SIG-M5 treated with dmso at 0.1 percent for 504 hours (cell line): ENCODE results near the gene ARHGEF33.
A peak's percentile ranks its signal among the peaks of the same experiment; 100 is the strongest.

Experiments used
- DNase-seq: peaks from one replicate; lab custom pipeline; 2025; ENCODE audit not compliant: unreplicated experiment; lab: John Stamatoyannopoulos, UW

Gene ARHGEF33

DNA sequence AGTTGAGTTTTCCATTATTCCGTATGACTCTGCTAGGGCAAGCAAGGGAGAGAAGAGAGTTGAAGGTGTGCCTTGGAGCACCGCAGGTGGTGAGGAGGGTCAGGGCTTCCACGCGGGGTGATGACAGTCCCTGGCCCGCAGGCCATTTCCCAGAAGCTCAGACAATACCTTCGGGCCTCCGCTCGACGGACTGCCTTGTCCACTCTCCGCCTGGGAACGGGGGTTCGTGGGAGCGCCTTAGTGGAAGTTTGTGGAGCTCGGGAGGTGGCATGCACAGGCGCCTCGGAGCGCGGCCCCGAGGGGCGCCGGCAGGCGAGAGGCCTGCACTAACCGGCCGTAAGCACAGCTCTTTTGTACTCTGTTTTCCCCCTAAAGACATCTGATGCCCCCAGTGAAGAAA, 69.8 kb downstream of the ARHGEF33 start:
- no peak for DNase-seq

DNA sequence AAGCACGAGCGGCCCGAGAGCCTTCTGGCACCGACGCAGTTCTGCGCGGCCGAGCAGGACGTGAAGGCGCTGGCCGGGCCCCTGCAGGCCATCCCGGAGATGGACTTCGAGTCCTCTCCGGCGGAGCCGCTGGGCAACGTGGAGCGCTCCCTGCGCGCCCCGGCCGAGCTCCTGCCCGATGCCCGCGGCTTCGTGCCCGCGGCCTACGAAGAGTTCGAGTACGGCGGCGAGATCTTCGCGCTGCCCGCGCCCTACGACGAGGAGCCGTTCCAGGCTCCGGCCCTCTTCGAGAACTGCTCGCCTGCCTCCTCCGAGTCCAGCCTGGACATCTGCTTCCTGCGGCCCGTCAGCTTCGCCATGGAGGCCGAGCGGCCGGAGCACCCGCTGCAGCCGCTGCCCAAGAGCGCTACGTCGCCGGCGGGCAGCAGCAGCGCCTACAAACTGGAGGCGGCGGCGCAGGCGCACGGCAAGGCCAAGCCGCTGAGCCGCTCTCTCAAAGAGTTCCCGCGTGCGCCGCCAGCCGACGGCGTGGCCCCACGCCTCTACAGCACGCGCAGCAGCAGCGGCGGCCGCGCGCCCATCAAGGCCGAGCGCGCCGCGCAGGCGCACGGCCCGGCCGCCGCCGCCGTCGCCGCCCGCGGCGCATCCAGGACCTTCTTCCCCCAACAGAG, 70.4 kb downstream of the ARHGEF33 start:
- DNase-seq = no peak

DNA sequence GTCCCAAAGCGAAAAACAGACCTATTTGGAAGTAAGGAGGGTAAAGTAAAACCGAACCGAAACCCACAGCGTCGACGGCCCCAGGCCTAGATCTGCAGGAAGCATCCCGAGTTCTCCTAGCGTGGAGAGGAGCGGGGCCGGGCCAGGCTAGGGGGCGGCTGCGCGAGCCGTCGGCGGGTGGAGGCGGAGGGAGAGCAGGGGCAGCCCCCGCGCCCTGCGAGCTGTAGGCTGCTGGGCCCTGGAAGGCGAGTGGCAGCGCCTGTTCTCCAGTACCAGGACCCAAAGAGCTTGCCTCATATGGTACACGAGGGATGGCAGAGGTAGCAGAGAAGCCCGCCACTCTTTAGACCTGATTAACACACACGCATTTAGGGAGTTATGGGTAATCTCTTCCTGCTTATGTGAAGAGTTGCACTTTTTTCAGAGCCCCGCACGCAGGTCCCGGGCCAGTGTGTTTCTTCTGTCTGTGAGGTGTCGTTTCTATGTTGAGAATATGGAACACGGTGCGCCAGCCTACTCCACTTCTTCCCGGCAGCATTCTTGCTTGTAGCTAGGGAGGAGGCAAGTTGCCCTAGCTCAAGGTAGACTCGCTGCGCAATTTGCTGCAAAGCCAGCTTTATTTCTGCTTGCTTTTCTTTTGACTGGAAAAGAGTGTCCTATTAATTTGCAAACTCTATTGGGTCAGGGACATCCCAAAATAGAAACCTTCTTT, 71.1 kb downstream of the ARHGEF33 start:
- DNase-seq = no peak

DNA sequence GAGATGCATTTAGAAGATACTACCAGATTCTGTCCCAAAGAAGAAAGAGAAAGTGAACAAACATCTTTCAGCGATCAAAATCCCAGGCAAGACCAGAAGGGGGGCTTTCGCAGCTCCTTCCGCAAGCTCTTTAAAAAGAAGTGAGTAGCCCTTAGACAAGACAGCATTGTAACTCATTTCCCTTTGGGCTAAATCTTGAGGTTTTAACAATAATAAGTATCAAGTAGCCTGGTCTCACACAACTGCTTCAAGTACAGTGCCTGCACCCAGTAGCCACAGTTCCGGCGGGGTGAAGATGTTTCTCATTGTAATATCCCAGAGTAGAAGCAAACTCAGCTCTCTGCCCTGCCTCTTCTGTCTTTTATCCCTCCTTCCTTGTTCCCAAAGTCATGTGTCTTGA, 76.3 kb downstream of the ARHGEF33 start:
- no peak for DNase-seq

DNA sequence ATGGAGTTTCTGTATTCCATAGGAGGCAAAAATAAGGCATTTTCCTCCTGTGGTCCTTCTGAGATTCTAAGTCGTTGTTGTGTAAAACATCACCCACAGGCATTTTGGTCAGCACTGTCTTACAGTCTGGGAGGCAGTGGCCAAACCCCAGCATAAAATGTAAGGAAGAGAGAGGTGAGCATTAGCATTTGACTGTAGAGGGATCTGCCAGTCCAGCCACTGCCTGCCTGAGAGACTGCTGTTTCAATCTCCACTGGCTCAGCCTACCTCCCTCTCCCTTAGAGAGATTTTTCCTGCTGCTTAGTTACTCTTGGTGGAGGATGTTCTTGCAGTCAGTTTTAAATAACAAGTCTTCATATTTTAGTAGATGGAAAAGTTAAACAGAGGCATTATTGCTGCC, 77.0 kb downstream of the ARHGEF33 start:
- no peak for DNase-seq

DNA sequence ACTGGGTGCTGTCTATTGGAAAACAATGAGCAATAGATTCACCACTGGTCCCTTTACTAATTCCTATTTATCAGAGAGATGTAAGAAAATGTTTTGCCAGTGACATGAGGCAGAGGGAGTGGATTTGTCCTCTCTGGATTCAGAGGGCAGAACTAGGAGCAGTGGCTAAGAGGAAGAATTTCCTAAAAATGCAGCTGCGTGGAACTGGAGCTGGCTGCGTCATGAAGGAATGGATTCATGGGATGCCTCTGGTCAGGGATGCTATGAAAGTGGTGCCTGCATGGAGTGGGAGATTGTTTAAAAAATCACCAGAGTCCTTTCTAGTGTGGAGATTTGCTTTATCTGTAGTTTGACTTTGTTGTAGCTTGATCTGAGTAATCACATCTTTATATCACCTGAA, 78.3 kb downstream of the ARHGEF33 start:
- DNase-seq = no peak

DNA sequence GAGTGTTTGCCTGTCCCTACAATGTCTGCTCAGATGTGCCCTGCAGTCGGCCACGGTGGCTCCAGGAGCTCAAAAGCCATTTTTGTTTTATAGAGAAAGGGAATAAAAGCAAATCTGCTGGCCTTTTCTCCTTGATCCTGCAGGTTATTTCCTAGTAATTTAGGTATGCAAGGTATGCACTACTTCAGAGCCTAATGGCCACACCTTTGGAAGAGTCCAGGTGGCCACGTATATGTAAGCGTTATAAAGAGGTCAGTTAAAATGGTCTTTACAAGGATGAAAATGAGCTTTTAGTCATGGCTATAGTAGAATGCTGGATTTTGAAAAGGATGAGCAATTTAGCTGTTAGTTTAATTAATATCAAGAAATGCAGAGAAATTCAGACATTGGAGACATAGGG, 81.7 kb downstream of the ARHGEF33 start:
- DNase-seq = no peak

DNA sequence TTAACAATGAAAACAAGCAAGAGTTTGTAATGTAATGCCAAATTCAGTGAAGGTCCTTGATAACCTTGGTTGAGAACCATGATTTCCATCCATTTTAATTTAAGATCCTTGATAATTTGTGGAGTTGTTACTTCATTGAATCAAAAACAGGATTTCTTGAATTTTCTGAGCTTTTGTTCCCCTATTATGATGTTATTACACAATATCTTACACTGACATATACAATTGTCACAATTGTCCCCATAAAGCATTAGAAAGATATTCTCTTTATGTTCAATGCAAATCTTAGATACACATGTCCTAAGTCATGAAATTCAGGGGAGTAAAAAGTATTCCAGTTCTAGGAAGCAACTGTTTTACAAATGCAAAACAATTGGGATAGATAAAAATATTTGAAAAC, 83.6 kb downstream of the ARHGEF33 start:
- no peak for DNase-seq

DNA sequence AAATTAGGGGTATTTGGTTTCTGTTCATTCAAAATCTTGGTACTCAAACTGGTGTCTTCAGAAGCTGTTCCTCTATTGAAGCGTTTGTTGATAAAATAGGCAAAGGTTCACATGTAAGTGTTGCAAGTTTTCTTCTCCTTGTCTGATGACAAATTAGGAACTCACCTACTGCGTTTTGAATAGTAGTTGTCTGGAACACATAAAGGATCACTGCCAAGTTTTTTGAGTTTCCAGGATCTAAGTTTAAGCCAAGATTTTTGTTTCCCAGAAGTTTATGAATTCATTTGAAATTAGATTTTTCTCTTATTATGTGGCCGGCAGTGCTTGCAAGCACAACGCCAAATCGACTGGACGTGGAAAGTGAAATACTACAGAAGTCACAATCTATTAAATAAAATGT, 85.4 kb downstream of the ARHGEF33 start:
- DNase-seq = no peak

DNA sequence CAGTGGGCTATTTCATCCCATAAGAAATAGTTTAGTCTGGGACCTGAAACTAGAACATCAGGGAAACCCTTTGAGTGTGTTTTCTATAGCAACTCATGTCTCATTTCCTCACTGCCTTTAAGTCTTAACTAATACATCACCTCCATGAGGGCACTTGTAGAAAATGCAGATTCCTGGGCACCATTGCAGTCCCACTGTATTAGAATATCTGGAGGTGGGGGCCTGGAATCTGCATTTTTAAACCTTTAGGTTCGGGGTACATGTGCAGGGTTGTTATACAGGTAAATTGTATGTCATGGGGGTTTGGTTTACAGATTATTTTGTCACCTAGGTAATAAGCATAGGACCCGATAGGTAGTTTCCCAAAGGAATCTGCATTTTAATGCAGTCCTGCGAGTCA, 87.4 kb downstream of the ARHGEF33 start:
- DNase-seq = no peak

DNA sequence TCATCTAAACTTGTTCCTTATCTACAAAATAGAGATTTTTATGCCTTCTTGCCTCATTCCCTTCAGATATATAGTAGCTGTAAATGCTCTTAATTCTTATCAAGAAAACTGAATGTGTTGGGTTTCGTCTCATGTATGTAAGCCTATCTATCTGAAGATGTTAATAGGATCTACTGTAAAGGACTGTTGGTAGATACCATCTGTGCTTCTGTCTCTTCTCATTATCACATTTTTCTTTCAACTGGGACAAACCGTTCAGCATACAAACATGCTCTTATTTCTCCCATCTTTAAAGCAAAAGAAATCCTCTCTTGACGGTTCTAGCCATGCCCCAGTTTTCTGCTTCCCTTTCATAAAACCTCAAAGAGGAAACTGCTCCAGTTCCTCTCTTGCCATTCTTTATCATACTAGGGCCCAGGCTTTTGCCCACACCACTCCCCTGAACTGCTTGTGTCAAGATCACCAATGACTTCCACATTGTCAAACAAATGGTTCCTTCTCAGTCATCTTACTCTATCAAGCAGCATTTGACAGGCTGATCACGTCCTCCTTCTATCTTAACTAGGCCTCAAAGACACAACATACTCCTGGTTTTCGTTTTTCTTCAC, 88.7 kb downstream of the ARHGEF33 start:
- peak; percentile 51 for DNase-seq

DNA sequence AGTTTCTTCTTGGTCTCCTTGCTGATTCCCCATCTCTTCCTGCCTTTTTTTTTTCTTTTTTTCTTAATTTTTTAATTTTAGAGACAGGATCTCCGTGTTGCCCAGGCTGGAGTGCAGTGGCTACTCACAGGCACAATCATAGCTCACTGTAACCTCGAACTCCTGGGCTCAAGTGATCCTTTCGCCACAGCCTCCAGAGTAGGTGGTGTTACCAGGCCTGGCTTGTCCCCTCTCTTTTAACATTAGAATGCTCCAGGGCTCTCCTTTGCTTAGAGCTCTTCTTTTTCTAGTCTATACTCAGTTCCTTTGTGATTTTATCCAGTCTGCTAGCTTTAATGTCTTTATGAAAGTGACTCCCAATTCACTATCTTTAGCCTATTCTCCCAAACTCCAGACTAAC, 89.2 kb downstream of the ARHGEF33 start:
- DNase-seq = no peak

DNA sequence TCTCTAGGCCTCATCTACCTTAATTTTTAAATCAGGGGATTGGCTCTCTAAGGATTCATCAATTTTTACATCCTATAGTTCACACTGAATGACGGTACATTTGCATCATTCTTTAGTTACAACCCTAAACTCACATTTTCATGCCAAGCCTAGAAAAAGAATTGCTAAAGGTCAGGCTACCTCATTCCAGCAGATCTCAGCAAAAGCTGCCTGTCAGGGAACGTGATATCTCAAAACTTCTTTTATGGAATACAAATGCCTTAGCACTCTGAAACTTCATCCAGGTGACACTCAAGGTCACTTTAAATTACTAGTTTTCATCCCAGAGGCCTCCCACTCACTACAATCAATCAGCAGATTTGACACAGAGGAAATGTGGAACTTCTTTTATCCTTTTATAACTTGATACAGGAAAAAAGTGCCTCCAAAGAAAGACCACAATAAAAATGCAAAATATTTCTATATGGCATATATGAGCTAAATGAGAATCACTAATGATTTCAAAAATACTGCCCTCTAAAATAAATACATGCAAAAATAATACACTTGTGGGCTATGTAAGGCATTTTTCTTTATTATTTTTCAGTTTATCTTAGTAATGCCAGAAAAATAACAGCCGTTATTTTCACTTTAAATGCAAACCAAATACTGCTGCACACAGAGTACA, 91.5 kb downstream of the ARHGEF33 start:
- no peak for DNase-seq

DNA sequence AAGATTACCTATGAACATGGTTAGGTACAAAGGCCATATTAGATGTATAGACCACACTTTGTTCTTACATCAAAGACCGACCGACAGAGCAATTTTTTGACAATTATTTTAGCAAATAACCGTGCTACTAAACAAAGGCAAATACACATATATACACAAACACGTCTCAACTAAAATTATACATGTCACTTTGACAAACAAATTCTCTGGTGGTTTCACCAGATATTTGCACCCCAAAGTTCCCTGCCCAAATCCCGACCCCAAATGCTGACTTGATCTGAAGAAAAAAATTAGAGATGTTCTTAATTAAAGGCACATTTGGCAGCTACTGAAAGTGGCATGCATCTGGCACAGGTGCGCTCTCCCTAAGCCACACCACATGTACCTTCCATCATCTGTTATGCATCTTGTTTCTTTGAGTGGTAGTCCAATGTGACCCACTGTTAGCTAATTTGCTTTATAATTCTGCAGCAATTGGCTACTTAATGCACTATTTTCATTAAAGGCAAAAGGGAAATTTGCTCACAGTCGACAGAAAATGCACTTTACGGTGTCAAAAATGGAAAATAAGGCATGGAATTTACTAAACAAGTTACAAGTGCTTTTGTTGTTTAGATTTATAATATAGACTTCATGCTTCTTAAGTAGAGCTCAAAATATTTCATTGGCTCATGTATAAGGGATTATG, 92.1 kb downstream of the ARHGEF33 start:
- no peak for DNase-seq

DNA sequence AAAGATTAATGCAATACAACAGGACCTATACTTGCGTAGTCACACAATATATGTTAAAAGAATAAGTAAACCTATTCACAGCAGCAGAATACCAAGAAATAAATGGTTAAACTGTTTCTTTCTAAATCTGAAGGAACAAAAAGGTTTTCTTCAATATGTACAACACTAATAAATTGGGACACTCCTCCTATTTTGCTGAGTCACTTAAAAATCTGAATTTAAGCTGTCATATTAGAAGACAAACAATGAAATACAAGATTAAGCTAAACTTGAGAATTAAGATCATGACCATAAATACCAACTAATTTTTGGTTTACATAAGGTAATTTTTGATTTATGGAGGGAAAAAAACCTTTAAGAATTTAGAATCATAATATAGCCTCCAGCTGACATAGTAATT, 92.8 kb downstream of the ARHGEF33 start:
- no peak for DNase-seq

DNA sequence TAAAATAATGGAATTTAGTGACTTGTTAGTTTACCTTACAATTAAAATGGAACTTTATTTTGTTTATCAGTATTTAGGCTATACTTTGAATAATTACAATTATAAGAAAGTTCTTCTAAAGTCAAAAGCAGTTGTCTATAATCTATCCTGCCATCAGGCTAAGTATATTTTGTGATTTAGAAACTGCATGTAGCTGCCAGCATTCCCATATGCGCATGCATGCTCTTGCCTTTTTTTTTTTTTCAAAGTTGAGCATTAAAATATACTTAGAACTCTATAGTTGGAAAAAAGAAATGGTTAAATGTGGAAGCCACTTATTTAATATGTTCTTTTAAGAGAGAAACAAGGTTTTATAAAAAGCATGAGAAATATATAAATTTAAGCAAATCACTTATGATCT, 99.0 kb downstream of the ARHGEF33 start:
- no peak for DNase-seq

DNA sequence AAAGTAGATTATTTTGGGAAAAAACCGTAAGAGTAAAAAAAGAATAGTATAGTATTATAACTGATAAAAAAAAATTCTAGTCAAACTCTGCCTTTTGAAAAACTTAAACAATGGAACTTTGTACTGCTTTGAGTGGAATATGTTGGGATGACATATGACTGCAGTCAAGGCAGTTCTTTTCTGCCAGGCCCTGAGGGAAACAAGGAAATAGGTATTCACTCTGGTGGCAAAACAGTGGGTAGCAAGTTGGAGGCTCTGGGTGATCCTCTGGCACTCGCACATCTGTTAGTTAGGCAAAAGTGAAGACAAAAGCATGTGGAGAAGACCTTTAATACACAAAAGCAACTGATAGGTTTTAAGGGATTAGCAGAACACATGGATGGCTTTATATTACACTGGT, 102.2 kb downstream of the ARHGEF33 start:
- DNase-seq = no peak

DNA sequence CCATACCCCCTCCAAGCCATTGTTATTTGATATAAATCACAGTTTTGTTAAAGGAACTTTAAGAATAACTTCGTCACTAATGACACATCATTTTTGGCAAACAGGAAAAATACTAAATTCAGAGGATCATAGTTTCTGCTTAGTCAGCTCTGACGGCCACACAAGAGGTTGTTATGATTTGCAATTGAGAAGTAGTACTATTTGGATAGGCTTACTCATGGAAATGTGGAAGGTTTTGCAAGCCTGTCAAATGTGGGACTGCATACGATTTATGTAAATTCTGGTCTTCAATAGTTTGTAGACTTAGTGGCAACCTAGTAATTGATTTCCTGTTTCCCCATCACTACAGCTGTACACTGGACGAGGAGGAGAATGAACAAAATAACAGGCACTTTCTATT, 108.1 kb downstream of the ARHGEF33 start:
- peak; percentile 29 for DNase-seq

DNA sequence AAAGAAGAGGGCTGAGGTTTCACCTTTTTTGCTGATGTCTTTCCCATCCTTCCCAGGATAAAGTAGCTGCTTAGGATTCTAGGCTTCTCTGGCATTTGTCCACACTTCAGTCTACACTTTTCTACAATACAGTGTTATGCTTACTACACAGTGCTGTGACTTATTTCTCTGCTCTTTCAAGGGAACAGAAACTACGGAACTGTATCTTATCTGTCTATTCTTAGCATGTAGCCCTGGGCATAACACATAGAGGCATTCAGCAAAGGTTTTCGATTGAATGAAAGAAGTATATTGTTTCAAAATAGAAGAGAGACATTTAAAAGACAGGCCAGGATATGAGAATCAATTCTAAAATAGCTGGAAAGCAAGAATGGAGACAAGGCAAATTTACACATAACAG, 110.9 kb downstream of the ARHGEF33 start:
- DNase-seq = no peak

DNA sequence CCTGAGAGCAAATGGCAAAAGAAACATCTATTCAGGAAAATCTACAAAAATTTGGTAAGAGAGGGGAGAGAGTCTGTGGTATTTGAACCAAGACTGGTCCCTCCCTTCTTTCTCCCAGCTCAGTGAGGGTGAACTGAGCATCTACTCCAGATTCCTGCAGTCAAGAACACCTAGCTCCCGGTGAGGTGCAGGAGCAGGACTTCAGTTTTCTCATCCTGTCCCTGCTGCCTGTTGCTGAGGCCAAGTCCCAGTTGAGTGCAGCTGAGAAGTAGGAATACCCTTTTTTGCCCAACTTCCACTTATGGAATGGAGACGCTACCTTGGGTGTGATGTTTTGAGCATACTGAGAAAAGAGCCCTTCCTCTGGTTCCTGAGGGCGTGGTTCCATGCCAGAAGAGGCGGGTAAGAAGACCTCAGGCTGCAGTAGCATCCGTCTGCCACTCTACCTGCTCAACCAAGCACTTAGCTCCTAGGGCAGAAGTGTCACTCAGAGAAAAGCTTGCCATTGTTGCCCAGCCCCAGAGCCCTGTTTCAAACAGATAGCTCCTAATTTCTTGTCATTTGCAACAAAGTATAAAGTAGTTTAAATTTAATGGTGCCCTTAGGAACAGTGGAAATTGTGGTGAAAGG, 118.3 kb downstream of the ARHGEF33 start:
- no peak for DNase-seq

DNA sequence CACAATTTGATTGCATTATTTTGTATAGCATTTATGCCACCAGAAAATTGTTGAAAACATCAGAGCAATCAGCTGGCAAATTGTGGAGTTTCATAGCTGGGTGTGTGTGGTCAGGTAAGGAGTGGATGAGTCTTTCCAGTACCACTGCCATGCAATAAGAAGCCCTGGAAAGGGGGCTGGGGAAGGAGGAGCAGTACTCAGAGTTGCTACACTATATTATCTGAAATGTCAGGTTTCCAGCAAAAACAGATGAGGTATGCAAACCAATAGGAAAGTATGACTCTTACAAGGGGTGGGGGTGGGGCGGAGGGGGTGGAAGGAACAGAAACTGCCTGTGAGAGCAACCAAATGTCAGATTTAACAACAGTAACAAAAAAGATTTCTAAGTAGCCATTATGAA, 119.0 kb downstream of the ARHGEF33 start:
- DNase-seq = no peak
